ENCODE data around the gene RAB11A. TPM values are rescaled to one million over a fixed set of nuclear protein-coding genes. Genes with fewer than 3 reads are reported as not detected.

RAB11A gene
- total RNA-seq, 1 donor from 2014 or later: 214 TPM

GRCh38 chr15:65839354-65839901, 29.9 kb upstream of the RAB11A start:
- H3K36me3 Mint-ChIP-seq (ENCODE audit: low read depth): no peaks in the 10 kb centered on the region
- TF ChIP-seq, protein P1, sequence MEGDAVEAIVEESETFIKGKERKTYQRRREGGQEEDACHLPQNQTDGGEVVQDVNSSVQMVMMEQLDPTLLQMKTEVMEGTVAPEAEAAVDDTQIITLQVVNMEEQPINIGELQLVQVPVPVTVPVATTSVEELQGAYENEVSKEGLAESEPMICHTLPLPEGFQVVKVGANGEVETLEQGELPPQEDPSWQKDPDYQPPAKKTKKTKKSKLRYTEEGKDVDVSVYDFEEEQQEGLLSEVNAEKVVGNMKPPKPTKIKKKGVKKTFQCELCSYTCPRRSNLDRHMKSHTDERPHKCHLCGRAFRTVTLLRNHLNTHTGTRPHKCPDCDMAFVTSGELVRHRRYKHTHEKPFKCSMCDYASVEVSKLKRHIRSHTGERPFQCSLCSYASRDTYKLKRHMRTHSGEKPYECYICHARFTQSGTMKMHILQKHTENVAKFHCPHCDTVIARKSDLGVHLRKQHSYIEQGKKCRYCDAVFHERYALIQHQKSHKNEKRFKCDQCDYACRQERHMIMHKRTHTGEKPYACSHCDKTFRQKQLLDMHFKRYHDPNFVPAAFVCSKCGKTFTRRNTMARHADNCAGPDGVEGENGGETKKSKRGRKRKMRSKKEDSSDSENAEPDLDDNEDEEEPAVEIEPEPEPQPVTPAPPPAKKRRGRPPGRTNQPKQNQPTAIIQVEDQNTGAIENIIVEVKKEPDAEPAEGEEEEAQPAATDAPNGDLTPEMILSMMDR (conservative IDR thresholded peaks at IDR 0.05): no peak
- no peak for DNase-seq (ENCODE audit: low read depth, low spot score)
- H3K4me3 Mint-ChIP-seq: no peak overlapping the region
- no peak overlapping the region for H3K27ac Mint-ChIP-seq (ENCODE audit: unreplicated experiment)
- H3K27me3 Mint-ChIP-seq (ENCODE audit: low read depth): no peaks in the 10 kb centered on the region
- H3K4me1 Mint-ChIP-seq: peaks cover 4% of the 10 kb centered on the region
- peaks cover 5% of the 10 kb centered on the region for H3K9me3 Mint-ChIP-seq

- Mint-ChIP-seq H3K27me3 (ENCODE audit: low read depth) (no peaks in the 10 kb centered on the region), H3K4me1 (peaks cover 4% of the 10 kb centered on the region), H3K4me3 (no peak overlapping the region), H3K36me3 (ENCODE audit: low read depth) (no peaks in the 10 kb centered on the region), H3K9me3 (peaks cover 5% of the 10 kb centered on the region), H3K27ac (ENCODE audit: unreplicated experiment) (no peak overlapping the region)
- TF ChIP-seq, protein P1 (conservative IDR thresholded peaks at IDR 0.05): no peak
- DNase-seq (ENCODE audit: low read depth, low spot score): no peak
Measured at GRCh38 chr15:65839985-65840384, 29.3 kb upstream of the RAB11A start.

DNA sequence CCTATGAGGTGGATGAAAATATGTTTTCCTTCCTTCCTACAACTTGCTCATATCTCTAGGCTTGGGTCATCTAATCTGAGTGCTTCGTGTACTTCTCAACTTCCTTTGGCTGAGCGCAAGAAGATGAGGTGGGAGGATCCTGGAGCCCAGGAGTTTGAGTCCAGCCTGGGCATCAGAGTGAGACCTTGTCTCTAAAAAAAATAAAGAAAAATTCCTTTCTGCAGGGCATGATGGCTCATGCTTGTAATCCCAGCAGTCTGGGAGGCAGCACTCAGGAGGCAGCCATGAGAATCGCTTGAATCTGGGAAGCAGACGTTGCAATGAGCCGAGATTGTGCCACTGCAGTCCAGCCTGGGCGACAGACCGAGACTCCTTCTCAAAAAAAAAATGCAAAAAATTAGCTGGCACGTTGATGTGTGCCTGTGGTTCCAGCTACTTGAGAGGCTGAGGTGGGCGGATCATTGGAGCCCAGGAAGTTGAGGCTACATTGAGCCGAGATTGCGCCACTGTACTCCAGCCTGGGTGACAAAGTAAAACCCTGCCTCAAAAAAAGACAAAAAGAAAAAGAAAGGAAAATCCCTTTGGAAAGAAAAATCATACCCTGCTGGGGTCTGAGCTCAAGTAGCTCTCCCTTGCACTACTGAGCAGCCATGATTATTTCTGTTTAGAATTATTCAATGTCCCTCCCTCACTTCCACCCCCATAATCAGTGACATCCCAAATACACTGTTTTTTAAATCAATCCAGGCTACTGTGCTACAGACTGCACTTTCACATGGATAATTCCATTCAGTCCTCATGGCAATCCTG, 28.0 kb upstream of the RAB11A start:
- H3K36me3 Mint-ChIP-seq (ENCODE audit: low read depth): no peaks in the 10 kb centered on the region
- TF ChIP-seq, protein P1 (conservative IDR thresholded peaks at IDR 0.05): no peak
- no peaks in the 10 kb centered on the region for H3K27me3 Mint-ChIP-seq (ENCODE audit: low read depth)
- peaks cover 5% of the 10 kb centered on the region for H3K9me3 Mint-ChIP-seq
- DNase-seq (ENCODE audit: low read depth, low spot score): no peak
- peaks cover 13% of the 10 kb centered on the region for H3K4me1 Mint-ChIP-seq
- H3K27ac Mint-ChIP-seq (ENCODE audit: unreplicated experiment): no peak overlapping the region
- no peak overlapping the region for H3K4me3 Mint-ChIP-seq

GRCh38 chr15:65845826-65846519, 23.3 kb upstream of the RAB11A start:
- no peaks in the 10 kb centered on the region for H3K27me3 Mint-ChIP-seq (ENCODE audit: low read depth)
- peaks cover 5% of the 10 kb centered on the region for H3K9me3 Mint-ChIP-seq
- no peak for DNase-seq (ENCODE audit: low read depth, low spot score)
- no peak overlapping the region for H3K27ac Mint-ChIP-seq (ENCODE audit: unreplicated experiment)
- peaks cover 12% of the 10 kb centered on the region for H3K4me1 Mint-ChIP-seq
- no peaks in the 10 kb centered on the region for H3K36me3 Mint-ChIP-seq (ENCODE audit: low read depth)
- H3K4me3 Mint-ChIP-seq: no peak overlapping the region
- TF ChIP-seq, protein P1 (conservative IDR thresholded peaks at IDR 0.05): no peak

DNA sequence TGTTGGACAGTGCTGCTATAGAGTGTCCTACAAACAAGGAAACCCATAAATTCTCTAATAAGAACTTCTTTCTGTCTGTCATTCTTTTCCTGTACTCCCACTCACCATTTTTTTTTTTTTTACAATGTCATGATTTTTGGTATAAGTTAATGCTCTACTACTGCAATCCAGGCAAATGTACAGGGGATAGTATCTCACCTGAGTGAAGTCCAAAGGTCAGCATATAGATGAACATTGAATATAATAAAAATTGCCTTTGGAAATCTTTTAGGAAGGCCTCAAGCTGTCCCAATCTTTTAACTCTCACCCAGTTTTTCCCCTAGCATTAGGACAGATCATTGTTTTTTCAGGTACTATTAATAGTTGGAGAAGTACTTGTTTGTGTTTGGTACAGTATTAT, 21.3 kb upstream of the RAB11A start:
- H3K4me3 Mint-ChIP-seq: no peak overlapping the region
- H3K4me1 Mint-ChIP-seq: peaks cover 12% of the 10 kb centered on the region
- TF ChIP-seq, protein P1 (conservative IDR thresholded peaks at IDR 0.05): no peak
- H3K27ac Mint-ChIP-seq (ENCODE audit: unreplicated experiment): no peak overlapping the region
- H3K9me3 Mint-ChIP-seq: peaks cover 5% of the 10 kb centered on the region
- no peaks in the 10 kb centered on the region for H3K36me3 Mint-ChIP-seq (ENCODE audit: low read depth)
- no peaks in the 10 kb centered on the region for H3K27me3 Mint-ChIP-seq (ENCODE audit: low read depth)
- DNase-seq (ENCODE audit: low read depth, low spot score): no peak
